Measurements from ENCODE around the gene PNLIPRP2.

- TF ChIP-seq, protein P1, sequence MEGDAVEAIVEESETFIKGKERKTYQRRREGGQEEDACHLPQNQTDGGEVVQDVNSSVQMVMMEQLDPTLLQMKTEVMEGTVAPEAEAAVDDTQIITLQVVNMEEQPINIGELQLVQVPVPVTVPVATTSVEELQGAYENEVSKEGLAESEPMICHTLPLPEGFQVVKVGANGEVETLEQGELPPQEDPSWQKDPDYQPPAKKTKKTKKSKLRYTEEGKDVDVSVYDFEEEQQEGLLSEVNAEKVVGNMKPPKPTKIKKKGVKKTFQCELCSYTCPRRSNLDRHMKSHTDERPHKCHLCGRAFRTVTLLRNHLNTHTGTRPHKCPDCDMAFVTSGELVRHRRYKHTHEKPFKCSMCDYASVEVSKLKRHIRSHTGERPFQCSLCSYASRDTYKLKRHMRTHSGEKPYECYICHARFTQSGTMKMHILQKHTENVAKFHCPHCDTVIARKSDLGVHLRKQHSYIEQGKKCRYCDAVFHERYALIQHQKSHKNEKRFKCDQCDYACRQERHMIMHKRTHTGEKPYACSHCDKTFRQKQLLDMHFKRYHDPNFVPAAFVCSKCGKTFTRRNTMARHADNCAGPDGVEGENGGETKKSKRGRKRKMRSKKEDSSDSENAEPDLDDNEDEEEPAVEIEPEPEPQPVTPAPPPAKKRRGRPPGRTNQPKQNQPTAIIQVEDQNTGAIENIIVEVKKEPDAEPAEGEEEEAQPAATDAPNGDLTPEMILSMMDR (IDR thresholded peaks at IDR 0.05; ENCODE audit: low read depth, low read length, poor library complexity, severe bottlenecking): no peak
- TF ChIP-seq EZH2phosphoT487 (IDR thresholded peaks at IDR 0.05; ENCODE audit: borderline replicate concordance, low read length): no peak
Measured at GRCh38 chr10:116587878-116588591, 32.7 kb upstream of the PNLIPRP2 start.

Data from DOHH2 (cell line).